Neural cell (in vitro differentiated cells): ENCODE data around the gene RALGDS. TPM values are rescaled to one million over a fixed set of nuclear protein-coding genes. Genes with fewer than 3 reads are reported as not detected.

Source experiments
- H2AFZ ChIP-seq: fragments of 200-600, 300-800 bp; sonication (generic), shearing (Covaris generic); 2 replicates; pipeline ENCODE4 v1.6.0; 2014; ENCODE audit warnings: low read depth, mild to moderate bottlenecking, antibody characterized with exemption, low read length, moderate library complexity
- H3F3A ChIP-seq: fragments of 200-600 bp; shearing (Covaris generic); 2 replicates; pipeline ENCODE4 v1.6.1; 2016; ENCODE audit warnings: mild to moderate bottlenecking, moderate library complexity, mixed read lengths, antibody characterized with exemption, low read length; ENCODE audit not compliant: insufficient read depth, poor library complexity, severe bottlenecking
- H3K27ac ChIP-seq: fragments of 200-600, 300-800 bp; sonication (generic), shearing (Covaris generic); 2 replicates; pipeline ENCODE4 v1.5.1; 2014; ENCODE audit warnings: mild to moderate bottlenecking, low read length, moderate library complexity
- H3K27me3 ChIP-seq: fragments of 300-800, 200-600 bp; sonication (generic), shearing (Covaris generic); 2 replicates; pipeline ENCODE4 v1.6.0; 2014; ENCODE audit warnings: mild to moderate bottlenecking, low read depth, low read length, moderate library complexity; ENCODE audit not compliant: insufficient read depth
- H3K36me3 ChIP-seq: fragments of 300-800, 200-600 bp; sonication (generic), shearing (Covaris generic); 2 replicates; pipeline ENCODE4 v1.5.1; 2014; ENCODE audit warnings: mild to moderate bottlenecking, antibody characterized with exemption, low read length, moderate library complexity; ENCODE audit not compliant: insufficient read depth
- H3K4me2 ChIP-seq: fragments of 300-800, 200-600 bp; sonication (generic), shearing (Covaris generic); 2 replicates; pipeline ENCODE4 v1.6.0; 2014; ENCODE audit warnings: mild to moderate bottlenecking, low read length
- H3K4me3 ChIP-seq: fragments of 300-800, 200-600 bp; sonication (generic), shearing (Covaris generic); 2 replicates; pipeline ENCODE4 v1.5.1; 2014; ENCODE audit warnings: mild to moderate bottlenecking, low read length, moderate library complexity
- H3K79me2 ChIP-seq: fragments of 200-600 bp; shearing (Covaris generic); replicated peaks from 2 replicates; pipeline ENCODE4 v1.6.0; 2014; ENCODE audit warnings: mild to moderate bottlenecking, low read length, moderate library complexity; ENCODE audit not compliant: insufficient read depth
- H3K9ac ChIP-seq: fragments of 300-800, 200-600 bp; sonication (generic), shearing (Covaris generic); 2 replicates; pipeline ENCODE4 v1.6.1; 2016; ENCODE audit warnings: mild to moderate bottlenecking, low read length, mixed read lengths
- H3K9me2 ChIP-seq: fragments of 200-600 bp; shearing (Covaris generic); 2 replicates; pipeline ENCODE4 v1.6.1; 2016; ENCODE audit warnings: mild to moderate bottlenecking, low read length, mixed read lengths; ENCODE audit not compliant: insufficient read depth
- H3K9me3 ChIP-seq: fragments of 200-600, 300-800 bp; sonication (generic), shearing (Covaris generic); 2 replicates; pipeline ENCODE4 v1.6.1; 2016; ENCODE audit warnings: mild to moderate bottlenecking, mixed run types, low read length, moderate library complexity, mixed read lengths
- H4K20me1 ChIP-seq: fragments of 200-600 bp; shearing (Covaris generic); 2 replicates; pipeline ENCODE4 v1.6.1; 2016; ENCODE audit warnings: mild to moderate bottlenecking, mixed run types; ENCODE audit not compliant: insufficient read depth
- CTCF ChIP-seq: fragments of 450-650 bp; IDR thresholded peaks from 2 replicates; pipeline ENCODE4 v1.5.1; 2014; ENCODE audit warnings: antibody characterized with exemption, mild to moderate bottlenecking, moderate library complexity; ENCODE audit not compliant: poor library complexity, severe bottlenecking
- EP300 ChIP-seq: fragments of 450-650 bp; conservative IDR thresholded peaks from 2 replicates; pipeline ENCODE4 v1.6.1; 2014; ENCODE audit warnings: antibody characterized with exemption, mild to moderate bottlenecking, moderate library complexity; ENCODE audit not compliant: poor library complexity, severe bottlenecking
- EZH2 ChIP-seq: fragments of 200-600, 300-800 bp; shearing (Covaris generic), sonication (generic); IDR thresholded peaks from 2 replicates; pipeline ENCODE4 v1.6.1; 2014; ENCODE audit warnings: antibody characterized with exemption, low read length, borderline replicate concordance, mild to moderate bottlenecking; ENCODE audit not compliant: insufficient read depth, poor library complexity, severe bottlenecking
- MXI1 ChIP-seq: fragments of 450-650 bp; conservative IDR thresholded peaks from 2 replicates; pipeline ENCODE4 v1.6.1; 2014; ENCODE audit warnings: antibody characterized with exemption, mild to moderate bottlenecking; ENCODE audit not compliant: poor library complexity, severe bottlenecking
- POLR2AphosphoS5 ChIP-seq: IDR thresholded peaks from 2 replicates; pipeline ENCODE4 v1.6.1; 2012
- RAD21 ChIP-seq: fragments of 450-650 bp; conservative IDR thresholded peaks from 2 replicates; pipeline ENCODE4 v1.6.1; 2014; ENCODE audit warnings: antibody characterized with exemption, mild to moderate bottlenecking, moderate library complexity
- REST ChIP-seq: IDR thresholded peaks from 2 replicates; pipeline ENCODE4 v1.6.1; 2012; ENCODE audit warnings: borderline replicate concordance
- SMC3 ChIP-seq: fragments of 450-650 bp; conservative IDR thresholded peaks from 2 replicates; pipeline ENCODE4 v1.6.1; 2014; ENCODE audit warnings: antibody characterized with exemption, mild to moderate bottlenecking, moderate library complexity; ENCODE audit not compliant: poor library complexity
- TAF1 ChIP-seq: IDR thresholded peaks from 2 replicates; pipeline ENCODE4 v1.6.1; 2012; ENCODE audit warnings: low read depth
- polyA plus RNA-seq: library from polyadenylated mRNA; depleted of rRNA; stranded (reverse); fragments of >200 nt; gene quantifications from 2 replicates; pipeline ENCODE4 v1.2.3, GENCODE V29; 2014

RALGDS gene
- polyA plus RNA-seq, 1 donor from 2014 or later: 174 TPM

- no peak overlapping the region for H3K27ac ChIP-seq
Measured at GRCh38 chr9:133051281-133051900, 69.6 kb downstream of the RALGDS start.

DNA sequence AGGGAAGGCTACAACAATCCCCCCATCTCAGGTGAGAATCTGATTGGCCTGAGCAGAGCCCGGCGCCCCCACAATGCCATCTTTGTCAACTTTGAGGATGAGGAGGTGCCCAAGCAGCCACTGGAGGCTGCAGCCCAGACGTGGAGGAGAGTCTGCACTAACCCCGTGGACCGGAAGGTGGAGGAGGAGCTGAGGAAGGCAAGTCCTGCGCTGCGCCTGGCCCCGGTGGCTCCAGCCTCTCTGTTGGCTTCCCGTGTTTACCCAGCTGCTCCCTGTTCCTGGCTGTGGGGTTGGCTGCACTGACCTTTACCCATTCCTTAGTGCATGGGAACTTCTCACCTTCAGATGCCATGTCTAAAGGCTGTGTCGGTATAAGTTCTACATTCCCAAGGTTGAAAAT is 70.3 kb downstream of the RALGDS start:
- Histone ChIP-seq H3K27me3 (no peaks in the 10 kb centered on the region), H3K36me3 (no peaks in the 10 kb centered on the region), H4K20me1 (no peaks in the 10 kb centered on the region), H3K79me2 (no peaks in the 10 kb centered on the region), H3K9me3 (no peaks in the 10 kb centered on the region), H3K27ac (no peak overlapping the region), H3K4me2 (no peak overlapping the region), H3K9me2 (no peaks in the 10 kb centered on the region), H3K9ac (no peak overlapping the region), H3F3A (no peaks in the 10 kb centered on the region), H3K4me3 (no peak overlapping the region), H2AFZ (no peak overlapping the region)
- TF ChIP-seq SMC3 (no peak), REST (no peak), EP300 (no peak), CTCF (no peak), TAF1 (no peak), RAD21 (no peak)

More at GRCh38 chr9:133051281-133051900, 69.6 kb downstream of the RALGDS start:
- Histone ChIP-seq H3K9me3 (no peaks in the 10 kb centered on the region), H3K4me3 (no peak overlapping the region), H3K9me2 (no peaks in the 10 kb centered on the region), H3K4me2 (no peak overlapping the region), H4K20me1 (no peaks in the 10 kb centered on the region), H2AFZ (no peak overlapping the region), H3K79me2 (no peaks in the 10 kb centered on the region), H3F3A (no peaks in the 10 kb centered on the region), H3K27me3 (no peaks in the 10 kb centered on the region), H3K9ac (no peak overlapping the region), H3K36me3 (no peaks in the 10 kb centered on the region)
- TF ChIP-seq RAD21: no peak
- TF ChIP-seq EZH2: no peak
- TF ChIP-seq SMC3: no peak
- TF ChIP-seq POLR2AphosphoS5: no peak
- no peak for TF ChIP-seq MXI1
- no peak for TF ChIP-seq CTCF
- no peak for TF ChIP-seq REST
- TF ChIP-seq TAF1: no peak
